Immature natural killer cell (primary cell): Measurements from ENCODE around the gene NPRL2. TPM values are rescaled to one million over a fixed set of nuclear protein-coding genes. Genes with fewer than 3 reads are reported as not detected.

Experiments used
- DNase-seq, 3 donors: peaks; one replicate each; pipeline ENCODE4 v3.0.0; 2022; ENCODE audit warnings: mixed read lengths in 1 of 3
- H3K27ac Mint-ChIP-seq, 6 donors: one replicate each; pipeline ENCODE4 v1.8.0; 2020; ENCODE audit warnings: mixed read lengths in 6 of 6, mild to moderate bottlenecking in 5 of 6, inconsistent platforms in 4 of 6, moderate library complexity in 3 of 6
- H3K27me3 Mint-ChIP-seq, 3 donors: one replicate each; pipeline ENCODE4 v1.8.0; 2020 to 2021; ENCODE audit warnings: low read depth in 3 of 3, mild to moderate bottlenecking in 3 of 3, mixed read lengths in 3 of 3, moderate library complexity in 3 of 3, inconsistent platforms in 1 of 3
- H3K36me3 Mint-ChIP-seq, 3 donors: one replicate each; pipeline ENCODE4 v1.8.0; 2020; ENCODE audit warnings: mixed read lengths in 3 of 3, inconsistent platforms in 2 of 3, mild to moderate bottlenecking in 2 of 3
- H3K4me1 Mint-ChIP-seq, 2 donors: one replicate each; pipeline ENCODE4 v1.8.0; 2020; ENCODE audit warnings: inconsistent platforms in 2 of 2, mild to moderate bottlenecking in 2 of 2, mixed read lengths in 2 of 2, moderate library complexity in 1 of 2
- H3K4me3 Mint-ChIP-seq, 5 donors: one replicate each; pipeline ENCODE4 v1.8.0; 2020; ENCODE audit warnings: mild to moderate bottlenecking in 5 of 5, mixed read lengths in 5 of 5, inconsistent platforms in 3 of 5, moderate library complexity in 3 of 5
- H3K9me3 Mint-ChIP-seq, 6 donors: one replicate each; pipeline ENCODE4 v1.8.0; 2020; ENCODE audit warnings: mild to moderate bottlenecking in 6 of 6, mixed read lengths in 6 of 6, inconsistent platforms in 4 of 6, moderate library complexity in 3 of 6
- polyA plus RNA-seq, 3 donors: library from polyadenylated mRNA; unstranded; fragments of 300-500 nt; fragmentation: Illumina TruSeq; gene quantifications; one replicate each; pipeline ENCODE4 v1.2.3, GENCODE V29; 2021

The NPRL2 gene
- polyA plus RNA-seq, 3 donors from 2014 or later = 77.5 to 104 (median 101) TPM

DNA sequence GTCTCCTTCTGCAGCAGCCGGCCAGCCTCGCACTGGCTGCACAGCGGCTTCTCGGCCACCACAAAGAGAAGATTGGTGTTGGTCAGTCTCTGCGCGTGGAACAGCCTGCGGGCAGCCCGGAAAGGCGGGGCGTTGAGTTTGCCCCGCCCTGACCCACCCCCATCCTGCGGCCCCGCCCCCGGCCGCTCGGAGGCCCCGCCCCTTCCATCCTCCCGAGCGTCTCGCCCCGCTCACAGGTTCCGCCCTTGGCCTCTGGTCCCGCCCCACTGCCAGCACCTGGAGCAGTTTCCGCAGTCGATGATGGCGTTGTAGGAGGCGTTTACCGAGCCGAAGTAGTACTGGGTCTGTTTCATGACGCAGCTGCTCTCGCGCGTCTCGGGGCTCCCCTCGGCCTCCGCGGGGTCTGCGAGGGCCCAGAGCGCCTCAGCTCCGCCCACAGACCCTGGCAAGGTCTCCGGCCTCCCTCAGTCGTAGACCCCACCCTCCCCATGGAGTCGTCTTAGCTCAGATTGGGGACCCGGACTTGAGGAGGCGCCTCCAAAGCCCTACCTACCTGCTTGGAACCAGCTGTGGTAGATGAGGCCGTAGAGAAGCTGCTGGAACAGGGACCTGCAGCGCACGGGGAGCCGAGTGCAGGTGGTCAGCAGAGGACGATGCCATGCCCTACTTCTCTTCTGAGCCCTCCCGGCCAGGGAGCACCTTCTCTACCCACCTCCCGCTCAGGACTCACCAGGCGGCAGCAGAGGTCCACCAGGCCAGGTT is 14.7 kb upstream of the NPRL2 start:
- H3K27me3 Mint-ChIP-seq = peaks cover 4 to 16% (median 6%) of the 10 kb centered on the region in 3 donors
- no peaks in the 10 kb centered on the region for H3K9me3 Mint-ChIP-seq
- peak; percentile 86 to 92 (median 91) for DNase-seq
- H3K27ac Mint-ChIP-seq = peak overlapping the region; percentile 73 to 88 (median 84)
- peak overlapping the region; percentile 82 to 84 (median 84) for H3K4me3 Mint-ChIP-seq
- H3K36me3 Mint-ChIP-seq = no peaks in the 10 kb centered on the region
- peaks cover 12 to 18% of the 10 kb centered on the region in 2 donors for H3K4me1 Mint-ChIP-seq

DNA sequence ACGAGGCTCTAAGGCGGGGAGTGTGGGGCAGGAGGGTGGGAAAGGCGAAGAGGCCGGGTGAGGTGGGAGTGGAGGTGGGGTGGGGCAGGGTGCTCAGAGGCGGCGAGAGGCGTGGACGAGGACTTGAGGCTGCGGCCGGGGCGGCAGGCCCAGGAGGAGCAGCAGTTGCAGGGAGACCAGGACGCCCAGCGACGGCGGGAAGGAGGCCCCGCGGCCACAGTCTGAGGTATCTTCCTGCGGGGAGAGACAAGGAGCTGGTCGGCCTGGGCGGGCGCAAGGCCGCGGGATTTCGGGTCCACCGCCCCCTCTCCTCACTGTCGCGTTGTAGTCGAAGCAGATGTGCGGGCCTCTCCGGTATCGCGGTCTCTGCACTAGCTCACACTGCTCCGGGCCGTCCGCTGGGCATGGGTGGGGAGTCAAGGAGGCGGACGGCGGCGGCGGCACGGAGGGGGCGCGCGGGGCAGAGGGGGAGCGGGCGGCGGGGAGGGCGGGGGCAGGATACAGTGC is 14.1 kb upstream of the NPRL2 start:
- peak overlapping the region; percentile 82 to 84 (median 84) for H3K4me3 Mint-ChIP-seq
- peaks cover 18 to 23% of the 10 kb centered on the region in 2 donors for H3K4me1 Mint-ChIP-seq
- no peaks in the 10 kb centered on the region for H3K36me3 Mint-ChIP-seq
- H3K27ac Mint-ChIP-seq = peak overlapping the region in 1 of 6 donors; percentile 45
- peaks cover 4 to 16% (median 8%) of the 10 kb centered on the region in 3 donors for H3K27me3 Mint-ChIP-seq
- H3K9me3 Mint-ChIP-seq = no peaks in the 10 kb centered on the region
- DNase-seq = no peak

DNA sequence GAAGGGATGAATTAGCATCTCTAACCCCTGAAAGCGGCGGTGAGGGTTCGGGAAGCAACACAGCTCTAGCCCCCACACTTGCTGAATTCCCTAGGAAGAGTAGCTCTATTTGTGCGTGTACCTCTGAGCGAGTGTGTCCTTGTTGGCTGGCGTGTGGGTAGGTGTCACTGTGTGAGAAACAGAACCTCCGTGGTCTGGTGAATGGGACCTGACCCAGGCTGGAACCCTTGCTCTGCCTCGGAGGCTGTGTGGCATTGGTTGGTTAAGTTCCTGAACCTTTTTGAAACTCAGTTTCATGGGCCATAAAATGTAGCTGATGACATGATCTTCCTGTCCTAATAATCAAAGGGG is 9.2 kb upstream of the NPRL2 start:
- Mint-ChIP-seq H3K4me1 (peaks cover 46 to 52% of the 10 kb centered on the region in 2 donors), H3K4me3 (peak overlapping the region; percentile 93 to 97 (median 96)), H3K9me3 (no peaks in the 10 kb centered on the region), H3K27me3 (peaks cover 2 to 10% (median 5%) of the 10 kb centered on the region in 3 donors), H3K27ac (peak overlapping the region; percentile 86 to 96 (median 94)), H3K36me3 (no peaks in the 10 kb centered on the region)
- no peak for DNase-seq

DNA sequence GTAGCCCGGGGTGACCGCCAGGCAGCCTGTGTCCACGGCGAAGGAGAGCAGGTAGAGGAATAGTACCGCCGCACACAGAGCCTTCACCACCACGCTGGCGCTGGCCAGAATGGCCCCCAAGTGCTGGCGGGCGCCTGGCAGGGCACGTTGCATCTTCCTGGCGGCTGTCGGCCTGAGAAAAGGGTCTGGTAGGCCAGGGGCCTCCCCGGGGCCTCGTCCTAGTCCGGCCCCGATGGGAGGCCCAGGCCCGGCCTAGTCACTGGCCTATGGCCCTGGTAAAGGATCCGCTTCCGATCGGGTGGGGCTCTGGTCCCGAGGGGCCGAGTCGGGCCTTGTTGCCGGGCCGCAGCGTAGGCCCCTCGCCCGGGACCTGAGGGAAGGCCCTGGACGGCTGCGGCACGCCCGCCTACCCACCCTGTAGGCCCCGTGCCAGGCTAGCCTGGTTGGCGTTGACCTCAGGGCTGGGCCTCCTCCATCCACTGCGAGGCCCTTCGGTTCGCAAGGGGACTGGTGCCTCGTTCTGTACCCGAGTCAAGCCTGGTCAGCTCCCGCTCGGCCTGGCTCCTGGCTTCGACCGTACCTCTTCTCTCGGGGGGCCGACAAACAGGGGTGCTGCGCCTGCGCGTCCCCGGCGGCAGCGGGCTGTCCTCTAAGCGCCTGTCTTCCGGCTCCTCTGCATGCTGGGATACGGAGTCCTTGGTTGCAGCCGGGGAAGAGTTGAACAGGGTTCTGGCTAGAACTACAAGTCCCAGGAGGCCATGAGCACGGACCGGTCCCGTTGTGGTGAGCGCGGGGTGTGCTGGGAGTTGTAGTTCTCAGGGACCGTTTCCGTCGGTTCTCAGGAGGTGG is 8.6 kb upstream of the NPRL2 start, which contains the start of gene TMEM115:
TMEM115 (minus strand) TSS at position 611 of the 849 bp plus-strand sequence; CDS start at position 153, 458 bp downstream.
- peaks cover 46 to 53% of the 10 kb centered on the region in 2 donors for H3K4me1 Mint-ChIP-seq
- H3K9me3 Mint-ChIP-seq = no peaks in the 10 kb centered on the region
- H3K27me3 Mint-ChIP-seq = peaks cover 2 to 11% (median 5%) of the 10 kb centered on the region in 3 donors
- H3K4me3 Mint-ChIP-seq = peak within 1 kb of the TSS; percentile 93 to 97 (median 96)
- H3K36me3 Mint-ChIP-seq = peaks cover 0 to 4% (median 0%) of the 10 kb centered on the region in 3 donors
- DNase-seq = peak; percentile 93 to 95 (median 95)
- H3K27ac Mint-ChIP-seq = peak within 1 kb of the TSS; percentile 86 to 96 (median 94)

DNA sequence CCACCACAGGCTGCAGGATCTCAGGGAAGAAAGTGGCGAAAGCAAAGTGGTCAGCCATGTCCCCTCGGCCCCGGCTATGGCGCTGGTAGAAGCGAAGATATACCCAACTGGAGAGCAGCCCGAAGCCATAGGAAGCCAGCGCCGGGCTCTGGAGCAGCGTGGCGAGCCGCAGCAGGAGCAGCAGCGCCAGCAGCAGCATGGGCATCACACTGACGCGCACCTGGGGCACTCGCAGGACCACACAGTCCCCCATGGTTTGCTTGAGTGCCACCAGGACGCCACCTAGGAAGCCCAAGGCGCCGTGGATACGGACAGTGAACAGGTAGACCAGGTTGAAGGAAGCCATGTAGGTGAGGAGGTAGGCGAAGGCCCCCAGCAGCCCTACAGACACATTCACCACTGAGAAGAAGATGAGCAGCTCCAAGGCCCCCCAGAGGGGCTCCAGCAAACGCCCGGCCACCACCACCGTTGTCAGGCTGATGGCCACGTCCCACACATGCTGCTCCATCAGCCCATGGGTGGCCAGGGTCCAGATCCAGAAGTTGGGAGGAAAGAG is 7.9 kb upstream of the NPRL2 start:
- Mint-ChIP-seq H3K36me3 (peaks cover 0 to 5% (median 0%) of the 10 kb centered on the region in 3 donors), H3K27ac (peak overlapping the region; percentile 62 to 85 (median 83)), H3K27me3 (peaks cover 2 to 11% (median 4%) of the 10 kb centered on the region in 3 donors), H3K9me3 (no peaks in the 10 kb centered on the region), H3K4me3 (peak overlapping the region; percentile 83 to 96 (median 96)), H3K4me1 (peaks cover 46 to 51% of the 10 kb centered on the region in 2 donors)
- no peak for DNase-seq

DNA sequence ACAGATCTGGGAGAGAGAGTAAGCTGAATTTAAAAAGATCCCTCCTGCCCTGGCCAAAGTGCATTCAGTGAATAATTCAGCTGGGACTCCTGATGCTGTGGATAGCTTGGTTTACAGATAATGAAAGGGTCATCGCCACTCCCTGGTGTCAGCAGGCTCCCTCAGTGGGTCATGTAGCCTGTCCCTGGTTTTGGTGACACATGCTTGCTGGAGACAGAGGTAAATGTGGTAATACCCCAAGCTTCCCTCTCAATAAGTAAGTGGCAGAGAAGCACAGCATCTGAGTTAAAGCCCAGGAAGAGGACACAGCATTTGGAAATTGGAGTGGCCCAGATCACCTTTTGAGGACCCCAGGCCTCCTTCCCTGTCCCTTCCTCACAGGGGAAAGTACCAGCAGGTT is 6.9 kb upstream of the NPRL2 start:
- Mint-ChIP-seq H3K9me3 (no peaks in the 10 kb centered on the region), H3K36me3 (peaks cover 0 to 5% (median 0%) of the 10 kb centered on the region in 3 donors), H3K27me3 (peaks cover 2 to 8% (median 2%) of the 10 kb centered on the region in 3 donors), H3K4me3 (peak overlapping the region; percentile 83 to 96 (median 96)), H3K4me1 (peaks cover 46 to 51% of the 10 kb centered on the region in 2 donors), H3K27ac (peak overlapping the region; percentile 38 to 85 (median 74))
- DNase-seq = no peak

DNA sequence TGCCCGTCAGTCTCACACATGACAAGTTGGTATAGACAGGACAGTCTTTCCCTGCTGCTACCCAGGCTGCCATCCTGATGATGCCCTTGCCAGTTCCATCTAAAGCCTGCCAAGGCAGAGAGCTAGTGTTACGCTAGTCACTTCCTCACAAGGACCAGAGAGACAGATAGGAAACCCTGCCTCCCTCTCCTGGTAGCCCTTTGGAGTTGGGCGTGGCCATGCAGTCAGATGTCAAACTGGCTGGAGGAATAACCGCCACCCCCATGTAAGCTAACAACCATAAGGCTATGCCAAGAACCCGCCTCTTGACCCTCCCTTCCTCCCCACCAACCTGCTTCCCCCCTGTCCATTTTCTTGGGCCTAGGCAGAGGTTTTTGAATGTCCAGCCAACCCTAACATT is 6.0 kb upstream of the NPRL2 start:
- Mint-ChIP-seq H3K4me3 (peak overlapping the region; percentile 46 to 96 (median 93)), H3K27ac (peak overlapping the region; percentile 11 to 84 (median 42)), H3K4me1 (peaks cover 52 to 56% of the 10 kb centered on the region in 2 donors), H3K36me3 (peaks cover 0 to 5% (median 0%) of the 10 kb centered on the region in 3 donors), H3K27me3 (peaks cover 2 to 7% (median 2%) of the 10 kb centered on the region in 3 donors), H3K9me3 (no peaks in the 10 kb centered on the region)
- no peak for DNase-seq

DNA sequence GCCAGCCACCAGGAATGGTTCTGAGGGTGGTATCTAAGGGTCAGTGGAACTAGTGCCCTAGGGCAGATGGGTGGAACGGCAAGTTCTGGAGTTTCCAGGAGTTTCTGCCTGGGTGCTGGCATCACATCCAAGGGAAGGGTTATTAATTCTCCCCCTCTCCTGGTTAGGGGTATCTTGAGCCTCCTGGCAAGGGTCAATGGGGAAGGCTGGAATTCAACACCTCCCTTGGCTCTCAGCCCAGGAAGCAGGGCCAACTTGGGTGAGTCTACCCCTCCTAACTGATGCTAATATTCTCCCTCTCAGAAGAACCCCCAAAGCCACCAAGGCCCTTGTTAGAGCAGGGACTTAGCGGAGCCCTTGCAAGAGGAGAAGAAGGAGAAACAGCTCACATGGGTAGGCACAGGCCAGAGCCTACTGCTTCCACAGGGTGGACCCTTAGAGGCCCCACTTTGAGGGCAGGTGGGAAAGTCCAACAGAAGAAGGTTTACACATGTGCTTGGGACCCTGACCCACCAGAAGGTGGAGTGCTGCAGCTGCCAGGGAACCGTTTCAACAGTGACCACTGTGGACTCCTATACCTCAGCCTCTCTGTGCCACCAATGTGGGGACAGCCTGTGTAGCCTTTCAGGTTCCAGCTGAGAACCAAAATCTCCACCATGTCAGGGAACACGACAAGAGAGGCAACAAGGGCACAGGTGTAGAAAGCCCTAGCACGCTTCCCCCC is 5.4 kb upstream of the NPRL2 start:
- H3K27me3 Mint-ChIP-seq = peaks cover 2 to 7% (median 2%) of the 10 kb centered on the region in 3 donors
- H3K4me1 Mint-ChIP-seq = peaks cover 57 to 62% of the 10 kb centered on the region in 2 donors
- peak overlapping the region in 3 of 5 donors; percentile 14 to 96 (median 93) for H3K4me3 Mint-ChIP-seq
- H3K27ac Mint-ChIP-seq = peak overlapping the region in 4 of 6 donors; percentile 28 to 83 (median 36)
- no peaks in the 10 kb centered on the region for H3K9me3 Mint-ChIP-seq
- no peak for DNase-seq
- peaks cover 0 to 5% (median 0%) of the 10 kb centered on the region in 3 donors for H3K36me3 Mint-ChIP-seq

DNA sequence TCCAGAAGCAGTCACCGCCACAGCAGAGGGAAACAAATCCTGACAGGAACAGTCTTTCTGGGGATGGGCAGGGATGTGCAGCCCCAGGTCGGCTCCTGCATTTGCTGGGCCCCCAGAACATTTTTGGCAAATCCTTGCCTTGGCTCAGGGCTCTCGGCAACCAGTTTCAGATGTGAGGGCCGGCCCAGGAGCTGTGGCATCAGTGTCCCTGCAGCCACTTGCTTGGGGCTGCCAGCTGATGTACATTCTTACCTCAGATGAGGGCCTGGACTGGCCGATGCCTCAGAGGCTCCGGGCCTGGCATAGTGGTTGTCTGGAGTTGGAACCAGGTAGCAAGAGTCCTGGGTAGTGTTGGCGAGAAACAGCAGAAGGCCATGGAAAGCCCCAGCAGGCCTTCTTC is 4.3 kb upstream of the NPRL2 start:
- Mint-ChIP-seq H3K36me3 (peaks cover 0 to 11% (median 4%) of the 10 kb centered on the region in 3 donors), H3K4me3 (no peak overlapping the region), H3K4me1 (peaks cover 65 to 71% of the 10 kb centered on the region in 2 donors), H3K27me3 (peaks cover 5 to 15% (median 6%) of the 10 kb centered on the region in 3 donors), H3K27ac (no peak overlapping the region), H3K9me3 (no peaks in the 10 kb centered on the region)
- no peak for DNase-seq

DNA sequence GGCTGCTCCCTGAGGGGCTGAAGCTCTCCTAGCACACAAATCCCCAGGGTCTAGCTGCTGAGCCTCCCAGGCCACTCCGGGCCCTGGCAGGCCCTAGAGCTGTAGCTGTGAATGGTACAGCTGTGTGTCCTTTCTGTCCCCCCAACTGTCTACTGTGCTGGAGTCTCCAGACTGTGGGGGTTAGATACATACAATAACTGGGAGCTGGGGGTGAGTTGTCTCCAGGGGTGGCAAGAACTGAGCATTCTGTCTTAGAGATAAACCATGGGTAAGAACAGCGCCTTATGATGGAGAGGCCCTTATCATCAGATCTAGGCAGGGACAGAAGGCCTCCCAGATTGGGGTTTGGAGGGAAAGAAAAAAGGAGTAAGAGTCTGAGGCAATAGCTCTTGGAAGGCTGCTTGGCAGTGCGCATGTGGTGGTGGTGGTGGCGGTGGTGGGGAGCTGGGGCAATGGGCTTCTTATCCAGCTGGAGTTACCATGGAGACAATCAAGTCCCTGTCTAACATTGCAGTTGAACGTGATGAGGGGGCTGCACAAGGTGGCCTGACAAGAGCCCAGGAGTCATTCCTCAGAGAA is 3.7 kb upstream of the NPRL2 start:
- peak overlapping the region in 1 of 5 donors; percentile 2 for H3K4me3 Mint-ChIP-seq
- no peak for DNase-seq
- H3K9me3 Mint-ChIP-seq = no peaks in the 10 kb centered on the region
- peak overlapping the region in 4 of 6 donors; percentile 42 to 77 (median 61) for H3K27ac Mint-ChIP-seq
- H3K27me3 Mint-ChIP-seq = peaks cover 5 to 13% (median 6%) of the 10 kb centered on the region in 3 donors
- H3K4me1 Mint-ChIP-seq = peaks cover 65 to 71% of the 10 kb centered on the region in 2 donors
- peaks cover 0 to 11% (median 4%) of the 10 kb centered on the region in 3 donors for H3K36me3 Mint-ChIP-seq

DNA sequence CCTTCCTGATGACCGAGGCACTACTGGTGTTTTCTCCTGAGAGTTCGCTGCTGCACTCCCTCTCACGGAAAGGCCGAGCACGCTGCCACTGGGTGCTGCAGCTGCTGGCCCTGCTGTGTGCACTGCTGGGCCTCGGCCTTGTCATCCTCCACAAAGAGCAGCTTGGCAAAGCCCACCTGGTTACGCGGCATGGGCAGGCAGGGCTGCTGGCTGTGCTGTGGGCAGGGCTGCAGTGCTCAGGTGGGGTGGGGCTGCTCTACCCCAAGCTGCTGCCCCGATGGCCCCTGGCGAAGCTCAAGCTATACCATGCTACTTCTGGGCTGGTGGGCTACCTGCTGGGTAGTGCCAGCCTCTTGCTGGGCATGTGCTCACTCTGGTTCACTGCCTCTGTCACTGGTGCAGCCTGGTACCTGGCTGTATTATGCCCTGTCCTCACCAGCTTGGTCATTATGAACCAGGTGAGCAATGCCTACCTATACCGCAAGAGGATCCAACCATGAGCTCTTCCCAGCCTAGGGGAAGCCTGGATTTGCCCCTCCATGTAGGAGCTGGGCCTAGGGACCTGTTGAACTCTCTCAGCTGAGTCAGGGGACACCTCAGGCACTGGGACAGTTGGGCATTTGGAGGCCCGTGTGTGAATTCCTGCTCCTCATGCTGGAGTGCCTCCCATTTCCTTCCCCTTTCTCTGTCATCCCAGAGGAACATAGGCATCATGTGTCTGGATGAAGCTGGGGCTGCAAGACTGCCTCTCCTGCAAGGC is 2.9 kb upstream of the NPRL2 start:
- peaks cover 68 to 75% of the 10 kb centered on the region in 2 donors for H3K4me1 Mint-ChIP-seq
- H3K27ac Mint-ChIP-seq = no peak overlapping the region
- peak overlapping the region in 1 of 5 donors; percentile 30 for H3K4me3 Mint-ChIP-seq
- H3K27me3 Mint-ChIP-seq = peaks cover 5 to 13% (median 6%) of the 10 kb centered on the region in 3 donors
- no peaks in the 10 kb centered on the region for H3K9me3 Mint-ChIP-seq
- peaks cover 0 to 11% (median 4%) of the 10 kb centered on the region in 3 donors for H3K36me3 Mint-ChIP-seq
- DNase-seq = no peak

DNA sequence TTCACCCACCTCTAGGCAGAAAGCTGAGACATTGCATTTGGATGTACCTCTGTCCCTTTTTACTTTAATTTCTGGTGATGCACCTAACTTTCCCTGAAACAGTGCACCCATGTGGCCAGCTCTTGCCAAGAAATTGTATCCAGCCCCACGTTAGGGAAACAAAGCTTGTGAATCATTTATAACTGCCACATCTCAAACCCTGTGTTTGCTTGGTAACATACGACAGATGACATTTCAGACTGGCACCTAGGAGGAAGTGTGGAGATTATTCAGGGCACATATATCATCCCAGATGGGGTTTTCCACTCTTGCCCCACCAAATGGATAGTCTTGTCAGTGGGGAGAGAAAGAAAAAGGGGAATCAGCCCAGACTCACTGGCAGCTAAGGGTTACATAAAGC is 2.2 kb upstream of the NPRL2 start:
- peaks cover 68 to 75% of the 10 kb centered on the region in 2 donors for H3K4me1 Mint-ChIP-seq
- H3K36me3 Mint-ChIP-seq = peaks cover 0 to 15% (median 4%) of the 10 kb centered on the region in 3 donors
- no peak for DNase-seq
- no peaks in the 10 kb centered on the region for H3K9me3 Mint-ChIP-seq
- peak overlapping the region in 2 of 6 donors; percentile 35 to 56 for H3K27ac Mint-ChIP-seq
- peaks cover 5 to 10% (median 6%) of the 10 kb centered on the region in 3 donors for H3K27me3 Mint-ChIP-seq
- peak overlapping the region in 4 of 5 donors; percentile 17 to 41 (median 31) for H3K4me3 Mint-ChIP-seq
